ENCODE measurements around the gene LIMCH1.
A peak's percentile ranks its signal among the peaks of the same experiment; 100 is the strongest.
"Not testable (repeated sequence)": the region's sequence is repeated elsewhere in the genome, so short reads cannot be mapped to it uniquely, and the experiment has no call there.

Gene LIMCH1

DNA sequence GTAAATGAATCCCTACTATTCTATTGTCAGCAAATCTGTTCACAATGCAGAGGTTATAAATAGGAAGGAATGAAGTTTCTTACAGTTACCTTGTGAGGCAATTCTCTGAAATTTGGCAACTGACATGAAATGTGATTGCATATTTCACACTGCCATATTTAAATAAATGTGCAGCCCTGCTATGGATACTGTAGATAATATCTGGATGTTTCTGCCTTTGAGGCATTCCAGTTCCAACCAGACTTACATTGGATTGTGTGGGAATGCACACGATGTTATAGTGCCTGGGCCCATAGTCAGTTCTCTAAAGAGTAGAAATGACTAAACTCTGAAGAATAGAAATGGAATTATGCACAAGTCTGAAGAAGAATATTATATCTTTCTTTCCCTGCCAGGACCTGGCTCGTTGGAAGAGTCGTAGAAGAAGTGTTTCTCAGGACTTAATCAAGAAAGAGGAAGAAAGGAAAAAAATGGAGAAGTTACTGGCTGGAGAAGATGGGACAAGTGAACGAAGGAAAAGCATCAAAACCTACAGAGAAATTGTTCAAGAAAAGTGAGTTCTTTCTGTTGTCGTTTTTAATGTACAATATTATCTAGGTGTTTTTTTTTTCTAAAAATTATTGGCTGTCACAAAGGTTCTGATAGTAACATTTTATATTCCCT lies 107.9 kb downstream of the LIMCH1 start:
- no peak for DNase-seq

GRCh38 chr4:41646862-41647261 lies 108.9 kb downstream of the LIMCH1 start:
- no peak for DNase-seq

DNA sequence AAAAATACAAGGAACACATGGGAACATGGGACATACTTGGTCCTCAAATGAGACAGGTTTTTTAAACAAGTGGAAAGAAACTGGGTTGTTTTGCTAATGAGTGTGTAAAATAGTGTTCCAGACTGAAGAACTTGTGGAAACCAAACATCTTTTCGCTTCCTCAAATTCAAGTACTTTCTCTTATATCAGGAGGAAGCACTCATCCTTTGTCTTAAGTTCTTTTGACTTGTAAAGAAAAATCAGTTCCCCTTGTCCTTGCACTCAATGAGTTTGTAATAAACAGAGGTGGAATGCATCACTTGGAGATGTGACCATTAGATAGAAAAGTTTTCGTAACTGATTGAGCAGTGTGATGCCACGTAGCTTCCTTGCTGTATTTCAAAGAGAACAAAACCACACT lies 109.4 kb downstream of the LIMCH1 start:
- no peak for DNase-seq

GRCh38 chr4:41651150-41651549 lies 113.2 kb downstream of the LIMCH1 start:
- not testable (repeated sequence) for DNase-seq

DNA sequence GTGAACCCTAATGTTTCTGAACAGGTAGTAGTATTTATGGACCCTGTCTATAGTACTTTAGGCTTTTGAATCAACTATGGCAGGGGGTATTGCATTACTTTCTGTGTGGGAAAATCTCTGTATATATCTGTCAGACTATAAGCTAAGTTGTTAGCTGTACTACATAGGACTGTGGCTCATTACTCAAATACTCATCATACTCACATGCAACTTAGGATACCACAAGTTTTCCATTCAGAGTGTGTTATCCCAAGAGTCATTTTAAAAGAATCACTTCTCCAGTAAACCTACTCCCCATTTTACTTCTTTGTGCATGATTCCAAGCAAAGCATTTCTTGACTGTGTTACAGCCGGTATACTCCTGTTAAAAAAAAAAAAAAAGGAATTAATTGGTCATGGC lies 115.0 kb downstream of the LIMCH1 start:
- DNase-seq = no peak

GRCh38 chr4:41653523-41653922 lies 115.6 kb downstream of the LIMCH1 start:
- DNase-seq = no peak

GRCh38 chr4:41655177-41655576 lies 117.2 kb downstream of the LIMCH1 start:
- no peak for DNase-seq

DNA sequence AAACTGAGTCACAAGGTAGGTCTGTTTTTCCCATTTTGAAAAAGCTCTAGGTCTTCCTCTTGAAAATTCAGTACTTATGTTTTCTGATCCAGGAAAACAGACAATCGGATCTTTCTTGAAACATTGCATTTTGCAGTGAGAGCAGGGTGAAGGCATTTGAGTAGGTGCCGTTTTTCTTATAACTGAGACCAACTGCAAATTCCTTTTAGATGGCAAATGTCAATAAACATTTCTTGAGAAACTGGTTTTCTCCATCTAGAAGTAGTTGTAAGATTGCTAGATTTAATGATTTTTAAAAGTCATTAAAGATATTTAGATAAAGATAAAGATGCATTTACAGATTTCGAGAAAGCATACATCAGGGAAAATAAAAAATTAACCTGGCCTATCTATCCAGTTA lies 118.1 kb downstream of the LIMCH1 start:
- no peak for DNase-seq

- no peak for DNase-seq
Observed at GRCh38 chr4:41656572-41657520, 118.9 kb downstream of the LIMCH1 start.

DNA sequence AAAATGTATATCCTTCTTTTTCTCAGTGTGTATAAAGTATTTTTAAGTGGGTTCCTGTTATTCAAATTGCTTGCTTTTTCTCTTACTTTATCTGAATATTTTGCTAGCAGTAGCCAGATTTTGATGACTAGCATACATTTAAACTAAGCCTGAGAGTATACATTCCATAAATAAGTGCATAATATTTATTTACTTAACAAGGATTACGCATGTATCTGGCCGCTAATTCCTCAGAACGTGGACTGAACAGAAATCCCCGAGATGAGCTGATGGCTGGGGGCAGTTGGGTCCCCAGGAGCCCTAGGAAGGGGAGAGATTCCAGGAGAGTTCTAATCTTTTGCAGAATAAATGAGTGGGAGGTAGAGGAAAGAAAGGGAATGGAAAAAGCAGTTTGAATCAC lies 119.6 kb downstream of the LIMCH1 start:
- DNase-seq = no peak

DNA sequence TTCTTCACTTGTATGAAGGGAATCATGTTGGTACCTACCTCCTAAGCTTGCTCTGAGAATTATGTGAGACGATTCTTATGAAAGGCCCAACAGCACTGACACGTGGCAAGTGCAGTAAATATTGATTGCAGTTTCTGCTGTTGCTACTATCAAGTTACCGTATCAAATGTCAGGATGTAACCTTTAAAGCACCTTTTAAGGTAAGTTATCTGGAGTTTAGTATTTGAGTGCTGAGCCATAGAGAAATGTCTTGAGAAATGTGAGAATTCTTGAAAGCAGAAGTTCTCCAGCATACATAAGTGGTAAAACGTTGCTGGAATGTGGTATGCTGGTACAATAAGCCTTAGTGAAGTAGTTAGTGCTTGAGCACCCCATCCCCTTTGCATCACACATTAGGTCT lies 120.2 kb downstream of the LIMCH1 start:
- DNase-seq = no peak

- no peak for DNase-seq
Observed at GRCh38 chr4:41660352-41660751, 122.4 kb downstream of the LIMCH1 start.

GRCh38 chr4:41661442-41662076 lies 123.6 kb downstream of the LIMCH1 start:
- peak; percentile 26 for DNase-seq

DNA sequence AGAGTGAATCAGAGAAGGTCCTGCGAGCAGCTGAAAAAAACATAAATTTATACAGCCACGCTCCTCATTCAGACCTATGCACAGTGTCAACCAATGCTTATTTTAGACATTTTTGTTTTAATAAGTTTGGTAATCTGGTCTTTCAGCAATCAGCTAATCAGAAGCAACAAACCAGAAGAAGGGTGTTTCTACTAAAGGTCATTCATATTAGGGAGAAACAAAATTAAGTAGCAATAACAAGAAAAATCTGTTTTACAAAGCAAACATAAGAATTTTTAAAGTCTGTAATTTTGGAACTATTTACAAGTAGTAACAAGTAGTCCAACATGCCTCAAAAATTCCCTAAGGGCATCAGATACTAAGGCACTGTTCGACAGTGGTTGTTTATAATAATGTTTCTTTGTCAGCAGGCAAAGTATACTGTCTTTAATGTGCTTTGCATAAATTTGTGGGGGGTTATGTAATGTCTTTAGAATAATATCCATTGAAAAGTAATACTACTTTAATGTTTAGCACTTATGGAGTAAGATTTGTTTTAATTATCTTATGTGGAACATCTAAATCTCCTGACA lies 127.8 kb downstream of the LIMCH1 start:
- no peak for DNase-seq

DNA sequence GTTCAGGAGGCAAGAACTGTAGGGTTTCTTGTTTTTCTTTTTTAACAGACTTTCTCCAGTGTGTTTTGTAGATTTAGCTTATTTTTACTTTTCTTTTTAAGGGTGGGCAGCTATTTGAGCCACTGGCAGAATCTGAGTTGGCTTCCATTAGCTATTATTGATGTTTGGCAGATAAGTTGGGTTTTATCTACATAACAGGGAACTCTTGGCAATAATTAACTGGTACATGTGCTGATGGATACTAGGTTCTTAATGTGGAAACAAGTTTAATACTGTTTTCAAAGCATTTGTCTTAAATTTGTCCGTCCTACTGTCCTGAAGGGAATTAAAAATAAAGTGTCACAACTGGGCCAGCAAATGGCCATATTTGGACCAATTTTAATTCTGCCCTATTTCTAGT lies 130.1 kb downstream of the LIMCH1 start:
- DNase-seq = no peak

GRCh38 chr4:41670530-41670929 lies 132.6 kb downstream of the LIMCH1 start:
- DNase-seq = no peak

DNA sequence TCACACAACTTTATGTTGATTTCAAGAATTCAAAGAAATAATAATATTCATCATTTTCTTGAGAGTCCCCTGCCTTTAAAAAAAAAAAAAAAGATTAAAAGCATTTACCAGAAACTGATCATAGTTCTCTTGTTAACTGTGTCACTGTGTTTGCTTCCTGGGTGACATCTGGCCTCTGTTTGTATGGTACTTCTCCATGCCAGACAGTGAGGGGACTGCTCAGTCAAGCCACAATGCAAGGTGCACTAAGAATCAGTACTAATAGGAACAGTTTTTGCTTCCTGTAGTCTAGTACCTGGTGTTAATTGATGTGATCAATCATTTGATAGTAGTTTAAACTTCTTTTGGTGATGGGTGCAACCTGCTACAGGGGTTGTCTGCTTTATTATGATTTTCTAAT lies 133.0 kb downstream of the LIMCH1 start:
- no peak for DNase-seq

DNA sequence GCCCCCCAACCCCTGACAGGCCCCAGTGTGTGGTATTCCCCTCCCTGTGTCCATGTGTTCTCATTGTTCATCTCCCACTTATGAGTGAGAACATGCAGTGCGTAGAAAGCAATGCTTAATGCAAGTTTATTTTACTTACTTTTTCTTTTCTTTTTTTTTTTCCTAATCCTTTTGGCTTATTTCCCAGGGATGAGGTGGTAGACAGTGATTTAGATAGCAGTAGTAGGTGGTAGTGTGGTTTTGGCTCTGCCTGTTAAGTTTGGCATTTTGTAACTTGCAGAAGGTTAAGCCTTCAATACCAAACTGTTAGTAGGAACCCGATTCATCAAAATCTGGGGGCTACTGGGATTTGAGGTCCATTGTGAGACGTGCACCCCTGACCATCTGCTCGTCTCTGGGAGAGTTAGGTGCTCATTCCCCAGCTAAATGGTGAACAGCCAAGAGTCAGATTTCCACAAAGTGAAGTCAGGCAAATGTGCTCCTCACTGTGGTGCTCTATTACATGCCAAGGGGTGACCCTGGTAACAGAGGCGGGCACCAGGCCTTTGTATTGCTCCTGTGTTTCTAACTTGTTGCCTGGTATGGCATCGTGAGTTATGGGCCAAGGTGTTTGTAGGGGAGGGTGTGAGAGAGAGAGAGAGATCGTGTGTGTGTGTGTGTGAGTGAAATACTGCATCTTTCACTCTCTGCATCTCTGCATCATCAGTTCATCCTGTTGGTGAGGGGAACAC lies 140.3 kb downstream of the LIMCH1 start:
- no peak for DNase-seq

- DNase-seq = no peak
Observed at GRCh38 chr4:41678951-41679350, 141.0 kb downstream of the LIMCH1 start.

GRCh38 chr4:41679991-41680390 lies 142.0 kb downstream of the LIMCH1 start:
- no peak for DNase-seq

DNA sequence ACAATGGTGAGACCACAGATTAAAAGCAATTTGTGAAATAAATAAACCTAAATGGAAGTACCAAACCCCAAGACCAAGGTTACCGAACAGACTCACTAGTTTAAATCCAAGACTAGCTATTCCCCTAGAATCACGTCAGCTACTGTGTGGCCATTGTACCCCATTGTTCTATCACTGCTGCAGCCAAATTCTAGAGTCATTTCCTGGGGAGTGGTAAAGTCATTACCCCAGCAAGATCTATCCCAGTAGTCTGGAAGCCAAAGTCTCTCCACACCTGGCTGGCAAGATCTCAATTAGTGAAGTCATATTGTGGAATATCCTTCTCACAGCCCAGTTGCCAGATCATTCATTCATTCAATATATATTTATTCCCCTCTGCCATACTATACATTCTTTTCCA lies 143.1 kb downstream of the LIMCH1 start:
- DNase-seq = no peak

DNA sequence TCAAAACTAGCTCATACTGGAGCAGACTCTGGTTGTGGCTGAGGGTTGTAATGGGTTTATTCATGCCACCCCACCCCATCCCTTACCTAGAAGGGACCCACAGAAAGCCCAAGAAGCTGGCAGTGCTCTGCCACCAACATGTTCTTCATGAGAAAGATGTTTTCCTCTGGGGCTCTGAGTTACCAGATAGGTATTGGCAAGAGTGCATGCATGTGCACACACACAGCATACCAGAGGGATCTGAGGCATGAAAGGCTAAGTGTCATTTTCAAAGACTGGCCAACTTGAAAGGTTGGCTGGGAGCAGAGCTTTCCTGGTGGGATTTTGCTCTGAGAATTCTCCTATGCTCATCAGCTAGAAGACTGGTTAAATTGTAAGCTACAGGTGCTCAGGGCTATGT lies 145.4 kb downstream of the LIMCH1 start:
- no peak for DNase-seq

DNA sequence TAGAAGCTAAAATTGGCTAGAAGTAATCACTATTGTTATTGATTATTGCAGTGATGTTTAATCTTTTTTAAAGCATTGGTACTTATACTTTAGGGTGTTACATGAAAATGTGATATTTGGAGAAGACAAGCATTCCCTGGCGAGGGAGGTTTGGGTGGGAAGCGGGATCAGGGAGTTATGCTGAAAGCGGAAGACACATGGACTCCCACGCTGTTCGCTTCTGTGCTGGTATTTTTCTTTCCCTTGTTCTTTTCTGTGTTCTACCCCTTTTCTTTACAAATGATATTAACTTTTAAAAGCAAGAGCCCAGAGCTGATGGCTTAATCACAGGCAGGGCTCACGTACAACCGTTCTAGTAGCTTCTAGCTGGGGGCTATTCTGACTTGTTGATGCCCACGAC lies 148.9 kb downstream of the LIMCH1 start:
- no peak for DNase-seq

Measured in CD4-positive, alpha-beta T cell treated with Interleukin-12 subunit alpha and Interleukin-12 subunit beta, for 1 hour (primary cell).